Glutamatergic neuron (in vitro differentiated cells): ENCODE measurements around the gene DUSP6. TPM values are rescaled to one million over a fixed set of nuclear protein-coding genes. Genes with fewer than 3 reads are reported as not detected.

ENCODE experiments used
- DNase-seq: peaks from one replicate; pipeline ENCODE4 v3.0.0; 2022
- H3K27ac Mint-ChIP-seq: one replicate; pipeline ENCODE4 v1.8.0; 2020; ENCODE audit warnings: mild to moderate bottlenecking, mixed read lengths, inconsistent platforms; ENCODE audit not compliant: unreplicated experiment
- H3K27me3 Mint-ChIP-seq: one replicate; pipeline ENCODE4 v1.8.0; 2020; ENCODE audit warnings: mild to moderate bottlenecking, moderate library complexity, mixed read lengths, inconsistent platforms; ENCODE audit not compliant: unreplicated experiment
- H3K36me3 Mint-ChIP-seq: one replicate; pipeline ENCODE4 v1.8.0; 2020; ENCODE audit warnings: mild to moderate bottlenecking, mixed read lengths, inconsistent platforms; ENCODE audit not compliant: unreplicated experiment
- H3K4me1 Mint-ChIP-seq: one replicate; pipeline ENCODE4 v1.8.0; 2020; ENCODE audit warnings: mild to moderate bottlenecking, low read depth, mixed read lengths, inconsistent platforms; ENCODE audit not compliant: unreplicated experiment
- H3K4me3 Mint-ChIP-seq: one replicate; pipeline ENCODE4 v1.8.0; 2020; ENCODE audit warnings: mild to moderate bottlenecking, mixed read lengths, inconsistent platforms; ENCODE audit not compliant: unreplicated experiment
- H3K9me3 Mint-ChIP-seq: one replicate; pipeline ENCODE4 v1.8.0; 2020; ENCODE audit warnings: mild to moderate bottlenecking, moderate library complexity, mixed read lengths, inconsistent platforms; ENCODE audit not compliant: unreplicated experiment
- CTCF ChIP-seq: fragments of 200-600 bp; sonication (generic); IDR thresholded peaks from one replicate; pipeline ENCODE4 v1.5.0; 2021; ENCODE audit not compliant: partially characterized antibody, unreplicated experiment
- total RNA-seq: library from RNA; stranded (reverse); fragmentation: NEBNext Ultra II Directional; extraction: Animal tissue kit (Norgen Biotek cat#: 25700); gene quantifications from one replicate; pipeline ENCODE4 v1.2.1, GENCODE V29; 2021; ENCODE audit not compliant: unreplicated experiment

The DUSP6 gene
- total RNA-seq, 1 donor from 2014 or later: 4.2 TPM

- no peak for DNase-seq
- Mint-ChIP-seq H3K9me3 (peaks cover 17% of the 10 kb centered on the region), H3K27ac (peak overlapping the region; percentile 84), H3K4me3 (peak overlapping the region; percentile 92), H3K27me3 (peaks cover 19% of the 10 kb centered on the region), H3K36me3 (no peaks in the 10 kb centered on the region), H3K4me1 (peaks cover 30% of the 10 kb centered on the region)
- peak; percentile 37 for TF ChIP-seq CTCF
These were observed 3.2 kb upstream of the DUSP6 start for GRCh38 chr12:89355243-89356068.

- H3K9me3 Mint-ChIP-seq: peaks cover 20% of the 10 kb centered on the region
- peak overlapping the region; percentile 84 for H3K27ac Mint-ChIP-seq
- peaks cover 22% of the 10 kb centered on the region for H3K27me3 Mint-ChIP-seq
- H3K4me1 Mint-ChIP-seq: peaks cover 36% of the 10 kb centered on the region
- no peaks in the 10 kb centered on the region for H3K36me3 Mint-ChIP-seq
- H3K4me3 Mint-ChIP-seq: peak overlapping the region; percentile 92
- DNase-seq: peak; percentile 22
- no peak for TF ChIP-seq CTCF
These were observed 2.3 kb upstream of the DUSP6 start for GRCh38 chr12:89354612-89355067.

GRCh38 chr12:89353823-89354611 lies 1.7 kb upstream of the DUSP6 start:
- no peaks in the 10 kb centered on the region for H3K36me3 Mint-ChIP-seq
- peak overlapping the region; percentile 92 for H3K4me3 Mint-ChIP-seq
- DNase-seq: peak; percentile 68
- peaks cover 40% of the 10 kb centered on the region for H3K4me1 Mint-ChIP-seq
- H3K9me3 Mint-ChIP-seq: peaks cover 20% of the 10 kb centered on the region
- peak overlapping the region; percentile 84 for H3K27ac Mint-ChIP-seq
- no peak for TF ChIP-seq CTCF
- H3K27me3 Mint-ChIP-seq: peaks cover 22% of the 10 kb centered on the region

GRCh38 chr12:89353188-89353822 lies 1.0 kb upstream of the DUSP6 start:
- H3K27ac Mint-ChIP-seq: peak overlapping the region; percentile 95
- TF ChIP-seq CTCF: no peak
- H3K36me3 Mint-ChIP-seq: no peaks in the 10 kb centered on the region
- DNase-seq: peak; percentile 91
- H3K27me3 Mint-ChIP-seq: peaks cover 22% of the 10 kb centered on the region
- peak overlapping the region; percentile 96 for H3K4me3 Mint-ChIP-seq
- peaks cover 22% of the 10 kb centered on the region for H3K9me3 Mint-ChIP-seq
- peaks cover 44% of the 10 kb centered on the region for H3K4me1 Mint-ChIP-seq
